Stimulated activated CD8-positive, alpha-beta memory T cell treated with anti-CD3 and anti-CD28 coated beads, Interleukin-7, amount 100 ng/mL, for 48 hours (primary cell): Measurements from ENCODE around the gene ERV3-1.
"Not testable (repeated sequence)": the region's sequence is repeated elsewhere in the genome, so short reads cannot be mapped to it uniquely, and the experiment has no call there.

Source experiments
- DNase-seq, 2 donors: peaks; one replicate each; pipeline ENCODE4 v3.0.0-alpha.2; 2020; ENCODE audit warnings: low read depth in 1 of 2; ENCODE audit errors: extremely low read depth in 1 of 2

The ERV3-1 gene

GRCh38 chr7:64945503-64946175 lies 60.8 kb downstream of the ERV3-1 start:
- no peak for DNase-seq

GRCh38 chr7:64944667-64945502 lies 61.6 kb downstream of the ERV3-1 start:
- not testable (repeated sequence) for DNase-seq
